Stimulated activated CD4-positive, alpha-beta T cell treated with anti-CD3 and anti-CD28 coated beads, TNF-alpha, amount 100 ng/mL, for 4 hours (primary cell): ENCODE data around the gene AEBP1.

ENCODE experiments used
- DNase-seq, 3 experiments: peaks; one replicate each; pipeline ENCODE4 v3.0.0-alpha.2; 2020; ENCODE audit warnings: low read depth in 3 of 3

AEBP1 gene

DNA sequence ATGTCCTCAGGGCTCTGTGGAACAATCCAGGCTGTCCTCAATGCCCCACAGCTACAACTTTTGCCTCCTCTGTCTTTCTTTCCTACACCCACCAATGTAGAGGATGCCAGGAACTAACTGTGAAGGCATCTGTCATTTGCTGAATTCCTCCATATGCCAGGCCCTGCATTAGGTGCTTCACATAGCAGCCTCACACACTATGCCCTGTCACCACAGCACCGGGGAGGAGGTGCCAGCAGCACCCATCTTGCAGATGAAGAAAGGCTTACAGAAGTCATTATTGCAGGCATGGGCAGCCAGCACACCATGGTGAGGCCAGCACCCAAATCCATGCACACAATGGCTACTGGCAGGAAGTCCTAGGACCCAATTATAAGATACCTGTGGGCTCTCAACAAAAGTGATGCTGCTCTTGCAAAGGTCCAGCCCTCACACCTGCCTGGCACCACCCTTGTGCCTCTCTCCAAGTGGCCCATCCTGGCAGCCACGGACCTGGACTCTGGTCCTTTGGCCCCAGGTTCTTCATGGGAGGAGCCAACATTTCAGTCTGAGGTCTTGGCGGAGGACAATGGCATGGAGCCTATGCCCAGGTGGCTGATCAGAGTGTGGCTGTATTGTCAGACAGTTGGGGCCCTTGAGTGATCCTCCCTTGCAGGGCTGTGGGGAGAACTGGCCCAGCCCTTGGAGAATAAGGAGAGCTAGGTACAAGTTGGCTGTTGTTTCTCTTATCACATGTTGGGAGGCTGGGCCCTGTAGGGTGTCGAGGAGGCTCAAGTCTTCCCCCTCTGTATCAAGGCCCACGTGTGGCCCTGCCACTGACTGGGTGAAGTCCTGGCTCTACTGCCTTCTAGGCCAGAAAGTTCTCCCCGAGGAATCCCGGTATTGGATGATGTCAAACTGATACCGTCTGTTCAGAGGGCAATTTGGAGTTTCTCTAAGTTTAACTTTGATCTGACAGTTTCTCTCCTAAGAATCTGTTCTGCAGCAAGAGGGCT, 51.3 kb downstream of the AEBP1 start:
- no peak for DNase-seq

DNA sequence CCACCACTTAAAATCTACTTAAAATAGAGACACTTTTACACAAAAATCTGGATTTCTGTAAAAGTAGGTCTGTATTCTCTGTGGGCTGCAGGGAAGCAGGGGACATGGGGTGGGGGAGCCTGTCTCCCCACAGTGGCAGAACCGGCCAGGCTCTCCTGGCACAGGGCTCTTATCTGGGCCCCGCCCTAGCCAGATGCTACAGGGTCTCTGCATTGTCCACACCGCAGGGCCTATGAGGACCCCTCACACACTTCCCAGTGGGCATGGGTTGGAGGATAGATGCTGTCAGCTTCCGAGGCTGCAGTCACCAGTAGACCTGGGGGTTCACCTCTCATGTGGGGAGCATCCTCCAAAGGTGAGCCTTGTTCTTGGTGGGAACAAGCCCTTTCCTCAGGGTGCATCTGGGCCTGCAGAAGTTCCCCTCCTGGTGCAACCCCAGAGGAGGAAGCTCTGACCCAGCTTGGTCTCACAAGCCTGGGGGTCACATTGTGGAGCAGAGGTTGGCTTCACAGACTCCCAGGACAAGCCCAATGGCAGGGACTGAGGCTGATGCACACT, 52.4 kb downstream of the AEBP1 start:
- no peak for DNase-seq

DNA sequence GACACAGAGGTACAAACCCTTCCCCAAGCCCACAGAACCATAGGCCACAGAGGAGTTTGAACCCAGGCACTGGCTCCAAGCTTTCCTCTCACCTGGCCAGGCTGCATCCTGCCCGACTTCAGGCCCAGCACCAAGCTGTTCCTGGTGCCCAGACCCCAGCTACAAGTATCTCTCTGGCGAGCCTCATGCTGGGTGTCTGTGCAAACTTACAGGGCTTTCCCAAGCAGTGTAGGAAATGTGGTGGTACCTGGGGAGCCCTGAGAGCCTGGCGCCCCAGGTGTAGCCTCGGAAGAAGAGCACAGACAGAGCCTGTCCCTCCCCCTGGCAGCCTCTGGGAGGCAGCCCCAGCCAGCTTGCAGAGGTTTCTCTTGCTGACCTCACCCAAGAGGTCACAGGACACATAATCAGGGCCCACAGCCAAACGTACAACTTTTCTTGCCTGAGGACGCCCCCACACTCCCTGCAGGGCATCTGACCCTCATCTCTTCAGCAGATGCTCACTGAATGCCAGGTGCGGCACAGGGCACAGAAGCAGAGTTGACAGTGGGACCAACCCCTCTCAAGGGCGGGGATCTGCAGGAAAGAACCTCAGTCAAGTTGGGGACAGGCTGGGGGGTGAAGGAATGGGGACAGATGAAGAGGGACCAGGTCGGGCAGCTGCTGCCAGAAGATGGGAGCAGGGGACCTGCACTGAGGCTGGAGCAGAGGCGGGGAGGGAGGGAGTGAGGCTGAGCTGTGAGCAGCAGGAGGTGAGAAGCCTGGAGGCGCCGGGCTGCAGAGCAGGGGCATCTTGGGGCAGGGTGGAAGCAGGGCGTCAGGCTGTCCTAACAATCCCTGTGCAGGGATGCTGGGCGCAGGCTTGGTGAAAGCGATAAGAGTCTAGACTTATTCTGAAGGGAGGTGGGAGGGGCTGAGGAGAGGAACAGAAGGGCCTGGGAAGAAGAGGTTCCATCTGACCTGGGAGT, 53.3 kb downstream of the AEBP1 start:
- no peak for DNase-seq

DNA sequence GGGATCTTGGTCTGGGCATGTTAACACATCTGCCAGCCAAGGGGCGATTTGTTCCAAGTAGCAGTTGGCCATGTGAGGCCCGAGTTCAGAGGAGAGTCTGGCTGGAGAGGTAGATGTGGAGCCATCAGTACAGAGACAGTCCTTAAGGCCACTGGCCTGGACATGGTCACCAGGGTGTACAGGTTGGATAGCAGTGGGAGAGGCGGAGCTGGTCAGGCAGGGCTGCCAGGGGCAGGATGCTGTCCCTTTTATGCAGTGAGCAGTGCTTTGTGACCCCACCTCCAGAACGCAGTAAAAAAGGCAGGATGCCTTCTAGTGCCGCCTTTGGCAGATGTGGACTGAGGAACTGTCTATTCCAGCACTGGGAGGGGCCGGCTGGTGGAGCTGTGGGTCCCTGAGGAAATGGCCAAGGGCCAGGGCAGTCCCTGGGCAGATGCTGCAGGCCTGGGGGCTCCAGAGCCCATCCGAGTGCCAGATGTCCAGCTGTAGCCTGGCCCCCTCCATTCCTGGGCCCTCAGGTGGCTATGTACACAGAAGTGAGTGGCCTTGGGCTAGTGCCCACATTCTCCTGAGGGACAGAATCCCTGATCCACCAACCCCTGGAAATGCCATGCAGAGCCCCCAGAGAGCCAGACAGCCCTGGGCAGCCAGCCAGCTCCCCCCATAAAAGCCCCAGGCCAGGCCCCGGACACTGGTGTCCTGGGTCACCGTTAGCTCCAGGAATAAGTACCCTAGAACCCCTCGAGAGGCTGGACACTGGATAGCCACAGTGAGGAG, 54.1 kb downstream of the AEBP1 start:
- DNase-seq = no peak

DNA sequence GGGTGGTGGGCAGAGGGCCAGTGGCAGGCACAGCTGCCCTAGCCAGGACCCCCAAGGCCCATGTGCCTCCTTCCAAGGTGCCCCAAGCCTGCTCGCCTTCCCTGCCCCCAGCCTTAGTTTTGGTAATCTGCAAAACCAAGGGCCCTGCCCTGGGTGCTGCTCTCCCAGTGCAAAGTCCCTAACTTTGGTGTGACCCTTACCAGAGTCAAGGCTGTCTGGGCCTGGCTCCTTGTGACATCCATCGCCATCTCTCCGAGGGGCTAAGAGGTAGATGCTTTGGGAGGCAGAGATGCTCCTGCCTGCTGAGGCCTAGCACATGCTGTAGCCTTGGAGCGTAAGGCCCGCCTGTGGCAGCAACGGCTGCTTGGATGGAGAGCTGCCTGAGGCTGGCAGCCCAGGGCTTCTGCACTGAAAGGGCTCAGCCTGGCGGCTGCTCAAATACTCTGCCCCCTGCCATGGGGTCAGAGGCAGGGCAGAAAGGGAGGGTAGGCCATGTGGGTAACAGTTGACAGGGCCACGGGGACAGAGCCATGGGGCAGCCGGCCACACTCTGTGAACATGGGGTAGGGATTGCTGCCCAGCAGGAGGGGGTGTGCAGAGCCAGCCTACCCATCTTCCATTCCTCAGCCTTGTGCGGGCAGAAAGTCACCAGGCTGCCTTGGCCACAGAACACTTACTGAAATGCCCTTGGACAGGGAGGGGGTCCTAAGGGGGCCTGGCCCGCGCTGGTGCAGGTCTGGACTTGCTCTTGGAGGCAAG, 54.9 kb downstream of the AEBP1 start:
- no peak for DNase-seq

DNA sequence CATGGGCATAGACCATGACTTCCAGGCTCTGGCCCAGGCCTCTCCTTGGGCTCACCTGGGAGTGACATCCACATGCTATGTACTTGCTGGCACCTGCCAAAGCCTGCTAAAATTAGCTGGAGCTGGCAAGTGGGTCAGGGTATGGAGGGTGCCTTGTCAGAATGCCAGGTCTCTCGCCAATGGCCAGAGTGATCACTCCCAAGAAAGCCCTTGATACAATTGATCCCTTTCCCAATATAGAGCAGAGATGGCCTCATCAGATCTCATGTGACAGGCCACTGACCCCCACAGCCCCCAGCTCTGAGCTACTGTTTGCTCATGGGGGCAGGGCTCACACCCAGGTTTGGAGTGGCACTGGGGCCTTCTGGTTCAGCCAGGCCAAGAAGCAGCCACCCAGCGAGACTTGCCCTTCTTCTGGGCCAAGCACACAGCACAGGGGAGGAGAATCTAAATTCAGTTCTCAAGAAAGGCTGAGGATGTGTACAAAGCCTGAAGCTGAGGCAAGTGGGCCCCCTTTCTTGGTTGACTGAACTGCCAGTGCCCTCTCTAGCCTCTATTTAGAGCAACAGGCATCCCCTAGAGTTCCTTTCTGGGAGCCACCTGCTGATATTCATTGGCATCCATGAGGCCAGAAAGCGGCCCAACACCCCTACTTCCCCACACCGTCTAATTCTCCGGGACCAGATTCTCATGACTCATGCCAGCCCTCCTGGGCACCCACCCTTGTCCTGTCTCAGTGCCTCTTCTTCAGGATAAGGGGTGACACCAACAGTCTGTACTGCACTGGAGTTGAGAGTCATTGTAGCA, 55.9 kb downstream of the AEBP1 start:
- no peak for DNase-seq

DNA sequence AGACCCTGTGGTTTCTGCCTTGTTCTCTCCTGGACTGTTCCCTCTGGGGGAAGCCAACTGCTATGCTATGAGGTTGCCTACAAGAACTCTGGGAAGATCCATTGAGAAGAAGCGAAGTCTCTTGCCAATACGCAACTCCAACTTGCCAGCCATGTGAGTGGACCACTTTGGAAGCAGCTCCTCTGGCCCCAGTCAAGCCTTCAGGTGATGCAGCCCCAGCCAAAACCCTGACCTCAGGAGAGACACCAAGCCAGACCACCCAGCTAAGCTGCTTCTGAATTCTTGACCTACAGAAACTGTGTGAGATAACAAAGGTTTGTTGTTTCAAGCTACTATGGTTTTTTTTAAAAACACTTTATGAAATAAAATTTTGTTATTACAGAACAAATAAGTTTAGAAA, 57.2 kb downstream of the AEBP1 start:
- no peak for DNase-seq

DNA sequence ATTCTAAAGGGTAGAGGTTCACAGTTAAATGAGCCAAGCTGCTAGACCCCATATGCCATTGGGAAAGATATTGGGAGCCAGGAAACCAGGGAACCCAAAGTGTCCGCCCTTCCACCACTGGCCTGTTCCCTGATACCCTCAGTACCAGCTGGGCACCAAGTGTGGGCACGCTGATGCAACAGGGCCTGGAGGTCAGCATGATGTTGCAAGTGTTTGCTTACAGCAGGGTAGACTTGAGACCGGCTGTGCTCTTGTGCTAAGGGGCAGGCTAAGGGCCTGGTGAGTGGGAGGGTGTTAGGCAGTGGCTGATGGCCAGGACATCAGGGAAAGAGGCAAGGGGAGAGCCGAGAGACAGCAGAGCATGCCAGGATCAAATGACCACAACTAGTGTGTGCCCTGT, 58.0 kb downstream of the AEBP1 start:
- no peak for DNase-seq

DNA sequence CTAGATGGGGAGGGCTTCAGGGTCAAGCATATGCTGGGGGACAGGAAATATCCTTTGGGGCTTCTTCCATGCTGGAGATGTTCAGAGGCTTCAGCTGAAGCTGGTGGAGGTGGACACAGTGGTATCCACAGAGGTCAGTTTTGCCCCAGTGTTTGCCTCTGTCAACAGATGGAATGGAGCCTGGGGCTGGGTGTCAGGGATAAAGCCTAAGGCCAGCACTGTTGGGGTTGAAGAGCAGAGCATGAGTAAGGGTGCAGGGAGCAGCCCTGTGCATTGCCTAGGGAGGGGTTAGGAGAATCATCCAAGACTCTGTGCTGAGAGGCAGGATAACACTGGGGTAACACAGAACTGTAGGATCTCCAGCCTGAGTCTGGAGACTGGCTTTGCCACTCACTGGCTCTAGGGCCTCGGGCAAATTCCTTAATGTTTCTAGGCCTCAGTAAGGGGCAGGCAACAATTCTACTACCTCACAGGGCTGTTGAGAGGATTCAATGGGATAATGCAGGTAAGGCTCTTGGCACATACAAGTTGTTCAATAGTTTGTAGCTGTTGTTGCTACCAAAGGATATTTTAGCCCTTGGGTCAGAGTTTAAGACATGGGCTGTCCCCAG, 58.7 kb downstream of the AEBP1 start:
- DNase-seq = no peak

DNA sequence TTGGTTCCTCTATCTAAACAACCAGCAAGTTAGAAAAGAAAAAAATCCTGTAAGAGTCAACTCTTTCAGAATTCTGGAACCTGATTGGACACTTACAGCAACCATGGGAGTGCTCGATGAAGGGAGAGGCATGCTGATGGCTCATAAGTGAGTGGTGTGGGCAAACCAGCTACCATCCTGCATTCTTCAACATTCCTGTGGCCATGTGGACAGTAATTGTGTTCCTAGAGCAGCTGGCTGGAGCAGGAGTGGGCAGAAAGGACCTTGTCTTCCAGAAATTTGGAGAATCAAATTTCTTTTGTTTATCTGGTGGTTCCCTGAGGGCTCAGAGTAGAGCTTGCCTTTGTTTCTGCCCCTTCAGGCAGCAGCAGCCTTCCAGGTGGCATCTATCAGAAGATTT, 59.4 kb downstream of the AEBP1 start:
- no peak for DNase-seq
